SK-N-SH treated with all-trans-retinoic acid at 6 μM for 48 hours (cell line): Measurements from ENCODE around the gene PACSIN2.

Experiments
- ARNTL ChIP-seq: fragments of 450-650 bp; formaldehyde crosslinking; IDR thresholded peaks from 2 replicates; pipeline ENCODE4 v1.5.0; 2020; ENCODE audit warnings: low read depth, mild to moderate bottlenecking, moderate library complexity, borderline replicate concordance
- CSDC2 ChIP-seq: fragments of 250-450 bp; sonication (Bioruptor Pico); IDR thresholded peaks from 2 replicates; pipeline ENCODE4 v1.5.0; 2020; ENCODE audit warnings: mild to moderate bottlenecking, moderate library complexity
- GLIS3 ChIP-seq: fragments of 250-450 bp; sonication (Bioruptor Pico); IDR thresholded peaks from 2 replicates; pipeline ENCODE4 v1.5.0; 2020; ENCODE audit warnings: mild to moderate bottlenecking, moderate library complexity
- ISL1 ChIP-seq: fragments of 250-450 bp; sonication (Bioruptor Pico); IDR thresholded peaks from 2 replicates; pipeline ENCODE4 v2.1.2; 2022; ENCODE audit warnings: mild to moderate bottlenecking, moderate library complexity
- OSR1 ChIP-seq: fragments of 250-450 bp; sonication (Bioruptor Pico); IDR thresholded peaks from 2 replicates; pipeline ENCODE4 v1.8.0; 2022; ENCODE audit warnings: moderate library complexity, mild to moderate bottlenecking, inconsistent platforms
- POU6F1 ChIP-seq: fragments of 250-450 bp; sonication (Bioruptor Pico); IDR thresholded peaks from 2 replicates; pipeline ENCODE4 v1.8.0; 2021; ENCODE audit warnings: low read depth, mild to moderate bottlenecking, moderate library complexity, borderline replicate concordance
- RARB ChIP-seq: fragments of 250-450 bp; sonication (Bioruptor Pico); IDR thresholded peaks from 2 replicates; pipeline ENCODE4 v1.8.0; 2021; ENCODE audit warnings: mild to moderate bottlenecking, moderate library complexity
- TCF4 ChIP-seq: fragments of 250-450 bp; sonication (Bioruptor Pico); IDR thresholded peaks from 2 replicates; pipeline ENCODE4 v1.8.0; 2021; ENCODE audit warnings: mild to moderate bottlenecking, moderate library complexity, borderline replicate concordance
- TSHZ2 ChIP-seq: fragments of 250-450 bp; sonication (Bioruptor Pico); IDR thresholded peaks from 2 replicates; pipeline ENCODE4 v1.5.0; 2020; ENCODE audit warnings: mild to moderate bottlenecking, moderate library complexity
- ZNF565 ChIP-seq: fragments of 450-650 bp; formaldehyde crosslinking; conservative IDR thresholded peaks from 2 replicates; pipeline ENCODE4 v1.5.0; 2020; ENCODE audit warnings: low read depth, mild to moderate bottlenecking, moderate library complexity
- TF ChIP-seq, protein P1 (sequence below): fragments of 250-450 bp; sonication (Bioruptor Pico); IDR thresholded peaks from 2 replicates; pipeline ENCODE4 v1.5.1; 2020; ENCODE audit warnings: low read depth, mild to moderate bottlenecking, moderate library complexity
- TF ChIP-seq, protein P2 (sequence below): fragments of 250-450 bp; sonication (Bioruptor Pico); IDR thresholded peaks from 2 replicates; pipeline ENCODE4 v1.8.0; 2020; ENCODE audit warnings: mild to moderate bottlenecking, moderate library complexity, borderline replicate concordance

DNA sequence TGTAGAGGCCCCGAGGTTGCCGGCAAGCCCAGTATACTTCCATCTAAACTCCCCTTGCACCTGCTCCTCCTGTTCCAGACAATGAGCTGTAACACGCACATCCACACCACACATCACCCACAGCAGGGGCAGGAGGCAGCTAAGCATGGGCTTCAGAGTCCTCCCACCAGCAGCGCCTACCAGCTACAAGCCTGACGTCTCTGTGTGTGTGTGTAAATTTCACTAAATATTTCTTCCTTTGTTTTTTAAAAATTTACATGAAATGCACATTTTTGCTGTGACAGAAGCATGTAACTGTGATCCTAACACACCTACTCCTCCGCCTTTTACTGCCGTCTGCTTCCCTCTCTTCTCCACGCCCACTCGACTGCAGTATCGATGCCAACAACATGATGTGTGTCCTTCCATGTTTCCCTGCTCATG lies 29.4 kb upstream of the PACSIN2 start:
- TF ChIP-seq ISL1 (CRISPR knock-in tag) (no peak), RARB (CRISPR knock-in tag) (no peak), TCF4 (CRISPR knock-in tag) (no peak), ZNF565 (CRISPR knock-in tag) (no peak), GLIS3 (CRISPR knock-in tag) (no peak), TSHZ2 (no peak), ARNTL (CRISPR knock-in tag) (no peak), POU6F1 (no peak), CSDC2 (no peak), OSR1 (CRISPR knock-in tag) (no peak)
- TF ChIP-seq, protein P1, sequence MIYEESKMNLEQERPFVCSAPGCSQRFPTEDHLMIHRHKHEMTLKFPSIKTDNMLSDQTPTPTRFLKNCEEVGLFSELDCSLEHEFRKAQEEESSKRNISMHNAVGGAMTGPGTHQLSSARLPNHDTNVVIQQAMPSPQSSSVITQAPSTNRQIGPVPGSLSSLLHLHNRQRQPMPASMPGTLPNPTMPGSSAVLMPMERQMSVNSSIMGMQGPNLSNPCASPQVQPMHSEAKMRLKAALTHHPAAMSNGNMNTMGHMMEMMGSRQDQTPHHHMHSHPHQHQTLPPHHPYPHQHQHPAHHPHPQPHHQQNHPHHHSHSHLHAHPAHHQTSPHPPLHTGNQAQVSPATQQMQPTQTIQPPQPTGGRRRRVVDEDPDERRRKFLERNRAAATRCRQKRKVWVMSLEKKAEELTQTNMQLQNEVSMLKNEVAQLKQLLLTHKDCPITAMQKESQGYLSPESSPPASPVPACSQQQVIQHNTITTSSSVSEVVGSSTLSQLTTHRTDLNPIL (CRISPR knock-in tag): no peak
- TF ChIP-seq, protein P2, sequence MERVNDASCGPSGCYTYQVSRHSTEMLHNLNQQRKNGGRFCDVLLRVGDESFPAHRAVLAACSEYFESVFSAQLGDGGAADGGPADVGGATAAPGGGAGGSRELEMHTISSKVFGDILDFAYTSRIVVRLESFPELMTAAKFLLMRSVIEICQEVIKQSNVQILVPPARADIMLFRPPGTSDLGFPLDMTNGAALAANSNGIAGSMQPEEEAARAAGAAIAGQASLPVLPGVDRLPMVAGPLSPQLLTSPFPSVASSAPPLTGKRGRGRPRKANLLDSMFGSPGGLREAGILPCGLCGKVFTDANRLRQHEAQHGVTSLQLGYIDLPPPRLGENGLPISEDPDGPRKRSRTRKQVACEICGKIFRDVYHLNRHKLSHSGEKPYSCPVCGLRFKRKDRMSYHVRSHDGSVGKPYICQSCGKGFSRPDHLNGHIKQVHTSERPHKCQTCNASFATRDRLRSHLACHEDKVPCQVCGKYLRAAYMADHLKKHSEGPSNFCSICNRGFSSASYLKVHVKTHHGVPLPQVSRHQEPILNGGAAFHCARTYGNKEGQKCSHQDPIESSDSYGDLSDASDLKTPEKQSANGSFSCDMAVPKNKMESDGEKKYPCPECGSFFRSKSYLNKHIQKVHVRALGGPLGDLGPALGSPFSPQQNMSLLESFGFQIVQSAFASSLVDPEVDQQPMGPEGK (CRISPR knock-in tag): no peak
